GM23338 (cell line): ENCODE data around the gene MYOM3. TPM values are rescaled to one million over a fixed set of nuclear protein-coding genes. Genes with fewer than 3 reads are reported as not detected.

Experiments
- ATAC-seq: fragments of 200-7000 bp; cut with Tn5 transposase; 3 replicates; pipeline ENCODE4 v1.9.1; 2020
- DNase-seq: peaks from one replicate; pipeline ENCODE4 v3.0.0-alpha.2; 2015; ENCODE audit warnings: low spot score
- H2AFZ ChIP-seq: fragments of 200-600 bp; sonication (generic); 2 replicates; pipeline ENCODE4 v1.8.0; 2016; ENCODE audit warnings: antibody characterized with exemption, mild to moderate bottlenecking, moderate library complexity
- H3F3A ChIP-seq: fragments of 200-600 bp; sonication (generic); replicated peaks from 2 replicates; pipeline ENCODE4 v1.8.0; 2017; ENCODE audit warnings: antibody characterized with exemption, mixed run types, low read depth
- H3K27ac ChIP-seq: fragments of 200-600 bp; sonication (generic); 2 replicates; pipeline ENCODE4 v1.6.1; 2016; ENCODE audit warnings: low read depth
- H3K27me3 ChIP-seq: fragments of 200-600 bp; sonication (generic); 2 replicates; pipeline ENCODE4 v1.8.0; 2016; ENCODE audit warnings: mild to moderate bottlenecking, mixed run types, moderate library complexity; ENCODE audit not compliant: insufficient read depth
- H3K36me3 ChIP-seq: fragments of 200-600 bp; sonication (generic); 2 replicates; pipeline ENCODE4 v1.8.0; 2016; ENCODE audit warnings: mild to moderate bottlenecking; ENCODE audit not compliant: insufficient read depth
- H3K4me1 ChIP-seq: fragments of 200-600 bp; sonication (generic); 2 replicates; pipeline ENCODE4 v1.8.0; 2016; ENCODE audit warnings: mild to moderate bottlenecking, moderate library complexity; ENCODE audit not compliant: insufficient read depth
- H3K4me2 ChIP-seq: fragments of 200-600 bp; sonication (generic); 2 replicates; pipeline ENCODE4 v1.7.1; 2017; ENCODE audit warnings: mixed run types
- H3K4me3 ChIP-seq: fragments of 200-600 bp; sonication (generic); 2 replicates; pipeline ENCODE4 v1.6.1; 2016; ENCODE audit warnings: mixed run types
- H3K79me2 ChIP-seq: fragments of 200-600 bp; sonication (generic); replicated peaks from 2 replicates; pipeline ENCODE4 v1.8.0; 2017; ENCODE audit warnings: mild to moderate bottlenecking; ENCODE audit not compliant: insufficient read depth
- H3K9me2 ChIP-seq: fragments of 200-600 bp; sonication (generic); 2 replicates; pipeline ENCODE4 v1.8.0; 2017; ENCODE audit not compliant: insufficient read depth
- H4K20me1 ChIP-seq: fragments of 200-600 bp; sonication (generic); replicated peaks from 2 replicates; pipeline ENCODE4 v1.8.0; 2017; ENCODE audit warnings: mild to moderate bottlenecking; ENCODE audit not compliant: insufficient read depth
- H3K27ac Mint-ChIP-seq: 2 replicates; pipeline ENCODE4 v1.8.0; 2020; ENCODE audit warnings: inconsistent platforms, mild to moderate bottlenecking, moderate library complexity, mixed read lengths
- H3K27me3 Mint-ChIP-seq: 3 replicates; pipeline ENCODE4 v1.8.0; 2022; ENCODE audit warnings: low read depth, mild to moderate bottlenecking, moderate library complexity, mixed read lengths, inconsistent platforms; ENCODE audit not compliant: insufficient read depth, poor library complexity
- H3K36me3 Mint-ChIP-seq: 3 replicates; pipeline ENCODE4 v1.8.0; 2021; ENCODE audit warnings: low read depth, mild to moderate bottlenecking, inconsistent platforms, moderate library complexity, mixed read lengths
- H3K4me1 Mint-ChIP-seq: 3 replicates; pipeline ENCODE4 v1.8.0; 2020; ENCODE audit warnings: mild to moderate bottlenecking, inconsistent platforms, mixed read lengths
- H3K4me3 Mint-ChIP-seq: 3 replicates; pipeline ENCODE4 v1.8.0; 2021; ENCODE audit warnings: moderate library complexity, mild to moderate bottlenecking, inconsistent platforms, mixed read lengths
- H3K9me3 Mint-ChIP-seq: 3 replicates; pipeline ENCODE4 v1.8.0; 2020; ENCODE audit warnings: moderate library complexity, mild to moderate bottlenecking, inconsistent platforms, mixed read lengths
- CREB1 ChIP-seq: fragments of 250-450 bp; sonication (Bioruptor Pico); IDR thresholded peaks from 2 replicates; pipeline ENCODE4 v1.5.0; 2020; ENCODE audit warnings: low read depth, mild to moderate bottlenecking, moderate library complexity
- CTCF ChIP-seq, 2 experiments: fragments of 200-600 bp in 1 of 2; sonication (generic) in 1 of 2; conservative IDR thresholded peaks; 2 replicates each; pipeline versions ENCODE4 v1.5.1 to v1.6.1; 2016 to 2017; ENCODE audit warnings: antibody characterized with exemption in 2 of 2, low read depth in 2 of 2, mild to moderate bottlenecking in 2 of 2, moderate library complexity in 1 of 2
- ETS1 ChIP-seq: IDR thresholded peaks from 2 replicates; pipeline ENCODE4 v1.6.1; 2016; ENCODE audit warnings: antibody characterized with exemption
- EZH2 ChIP-seq: fragments of 200-600 bp; sonication (generic); IDR thresholded peaks from one replicate; pipeline ENCODE4 v1.8.0; 2017; ENCODE audit warnings: antibody characterized with exemption, mild to moderate bottlenecking, low read depth; ENCODE audit not compliant: unreplicated experiment
- EZH2phosphoT487 ChIP-seq: fragments of 200-600 bp; sonication (generic); IDR thresholded peaks from one replicate; pipeline ENCODE4 v1.8.1; 2018; ENCODE audit warnings: antibody characterized with exemption; ENCODE audit not compliant: unreplicated experiment
- JUNB ChIP-seq: IDR thresholded peaks from one replicate; pipeline ENCODE4 v1.6.1; 2016; ENCODE audit warnings: antibody characterized with exemption; ENCODE audit not compliant: unreplicated experiment
- NANOG ChIP-seq: IDR thresholded peaks from 2 replicates; pipeline ENCODE4 v1.6.1; 2016; ENCODE audit warnings: antibody characterized with exemption, borderline replicate concordance
- POLR2AphosphoS5 ChIP-seq: IDR thresholded peaks from 2 replicates; pipeline ENCODE4 v1.6.1; 2016; ENCODE audit warnings: antibody characterized with exemption, low read depth
- REST ChIP-seq: IDR thresholded peaks from one replicate; pipeline ENCODE4 v1.6.1; 2018; ENCODE audit warnings: antibody characterized with exemption; ENCODE audit not compliant: unreplicated experiment
- STAT1 ChIP-seq: IDR thresholded peaks from one replicate; pipeline ENCODE4 v1.6.1; 2016; ENCODE audit warnings: antibody characterized with exemption; ENCODE audit not compliant: unreplicated experiment
- ZNF114 ChIP-seq: fragments of 250-450 bp; sonication (Bioruptor Pico); IDR thresholded peaks from 2 replicates; pipeline ENCODE4 v1.5.0; 2020; ENCODE audit warnings: mild to moderate bottlenecking, moderate library complexity
- ZNF331 ChIP-seq: fragments of 250-450 bp; sonication (Bioruptor Pico); IDR thresholded peaks from 2 replicates; pipeline ENCODE4 v1.5.0; 2020; ENCODE audit warnings: low read depth, mild to moderate bottlenecking, moderate library complexity
- polyA plus RNA-seq: library from polyadenylated mRNA; unstranded; fragments of >200 nt; fragmentation: Nextera tagmentation; extraction: Ambion mirVana; gene quantifications from 2 replicates; pipeline ENCODE4 v1.2.1, GENCODE V29; 2016
- total RNA-seq: library from RNA; depleted of rRNA; stranded (reverse); fragments of >200 nt; shearing (Covaris generic); gene quantifications from 2 replicates; pipeline ENCODE4 v1.2.3, GENCODE V29; 2014

Gene MYOM3
- total and polyA plus RNA-seq, 2 experiments from 2014 or later: not detected

- peaks cover 31% of the 10 kb centered on the region for H3K4me1 Mint-ChIP-seq
- H3K27me3 ChIP-seq: no peaks in the 10 kb centered on the region
- no peaks in the 10 kb centered on the region for H3K9me3 Mint-ChIP-seq
- H3K36me3 Mint-ChIP-seq: no peaks in the 10 kb centered on the region
- no peak for TF ChIP-seq POLR2AphosphoS5
- no peak for TF ChIP-seq NANOG
- no peak for TF ChIP-seq EZH2
- TF ChIP-seq STAT1: no peak
- H3K79me2 ChIP-seq: no peaks in the 10 kb centered on the region
- peaks cover 21% of the 10 kb centered on the region for H3K27me3 Mint-ChIP-seq
- H3K27ac ChIP-seq: no peak overlapping the region
- no peaks in the 10 kb centered on the region for H3F3A ChIP-seq
- ATAC-seq (no peak), DNase-seq (no peak)
- H3K27ac Mint-ChIP-seq: no peak overlapping the region
- H3K36me3 ChIP-seq: no peaks in the 10 kb centered on the region
- H3K9me2 ChIP-seq: no peaks in the 10 kb centered on the region
- no peak overlapping the region for H2AFZ ChIP-seq
- no peak overlapping the region for H3K4me3 Mint-ChIP-seq
- H3K4me3 ChIP-seq: no peak overlapping the region
- no peaks in the 10 kb centered on the region for H4K20me1 ChIP-seq
- no peak overlapping the region for H3K4me2 ChIP-seq
- H3K4me1 ChIP-seq: peaks cover 10% of the 10 kb centered on the region
Measured at GRCh38 chr1:24109166-24109483, 2.8 kb downstream of the MYOM3 start.

- Mint-ChIP-seq H3K9me3 (no peaks in the 10 kb centered on the region), H3K4me1 (peaks cover 29% of the 10 kb centered on the region), H3K4me3 (no peak overlapping the region), H3K27me3 (peaks cover 21% of the 10 kb centered on the region), H3K36me3 (no peaks in the 10 kb centered on the region), H3K27ac (no peak overlapping the region)
- Histone ChIP-seq H3K36me3 (no peaks in the 10 kb centered on the region), H3K9me2 (no peaks in the 10 kb centered on the region), H3K27ac (no peak overlapping the region), H3K27me3 (no peaks in the 10 kb centered on the region), H3F3A (no peaks in the 10 kb centered on the region), H3K4me3 (no peak overlapping the region), H2AFZ (peak overlapping the region; percentile 47), H3K4me2 (no peak overlapping the region), H4K20me1 (no peaks in the 10 kb centered on the region), H3K79me2 (no peaks in the 10 kb centered on the region), H3K4me1 (peaks cover 10% of the 10 kb centered on the region)
- no peak for DNase-seq
- ATAC-seq: peak; percentile 15
- TF ChIP-seq REST (no peak), EZH2phosphoT487 (no peak), CREB1 (CRISPR knock-in tag) (no peak), STAT1 (no peak), ETS1 (no peak), ZNF114 (CRISPR knock-in tag) (no peak), EZH2 (no peak), CTCF (conservative IDR thresholded peaks at IDR 0.05; ENCODE audit: low read depth in 2 of 2) (no peak), JUNB (no peak), ZNF331 (no peak)
Measured at GRCh38 chr1:24108334-24109165, 3.4 kb downstream of the MYOM3 start.
